Activated CD4-positive, CD25-positive, alpha-beta regulatory T cell treated with anti-CD3 and anti-CD28 coated beads, Interleukin-2, amount 50 U/mL, for 72 hours (primary cell): ENCODE results near the gene ATP2C2.

Source experiments
- DNase-seq: peaks from one replicate; pipeline ENCODE4 v3.0.0; 2021

Gene ATP2C2

DNA sequence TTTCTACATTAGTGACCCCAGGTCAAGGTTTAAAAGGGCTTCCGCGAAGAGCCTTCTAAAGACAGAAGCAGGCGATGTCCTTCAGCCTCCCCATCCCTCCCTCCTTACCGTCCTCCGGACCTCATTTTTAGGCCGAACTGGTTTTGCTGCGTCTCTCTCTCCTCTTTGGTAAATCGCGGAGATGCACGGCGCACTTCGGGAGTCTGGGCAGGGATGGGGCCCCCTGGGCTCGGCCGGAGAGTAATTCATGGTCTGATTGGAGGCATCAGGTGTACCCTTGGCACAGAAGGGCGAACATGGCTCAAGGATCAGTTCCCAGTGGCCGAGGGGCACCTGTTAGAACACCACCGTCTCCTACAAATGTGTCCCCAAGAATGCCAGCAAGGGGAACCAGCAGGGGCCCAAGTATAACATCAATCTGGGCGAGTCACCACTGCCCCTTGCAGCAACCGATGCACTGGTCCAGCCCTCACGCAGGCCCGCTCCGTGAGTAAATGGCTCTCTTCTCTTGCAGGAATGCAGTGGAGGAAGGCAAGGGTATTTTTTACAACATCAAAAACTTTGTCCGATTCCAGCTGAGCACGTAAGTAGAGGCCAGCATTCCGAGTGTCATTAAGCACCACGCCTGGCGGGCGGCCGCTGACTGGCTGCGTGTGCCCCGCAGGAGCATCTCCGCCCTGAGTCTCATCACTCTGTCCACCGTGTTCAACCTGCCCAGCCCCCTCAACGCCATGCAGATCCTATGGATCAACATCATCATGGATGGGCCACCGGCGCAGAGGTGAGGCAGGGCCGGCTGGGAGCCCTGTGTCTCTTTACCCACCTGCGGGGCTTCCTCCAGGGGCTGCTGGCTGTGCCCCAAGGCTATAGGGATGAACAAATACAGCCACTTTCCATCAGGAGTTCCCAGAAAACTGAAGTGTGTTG lies 90.5 kb downstream of the ATP2C2 start:
- no peak for DNase-seq

DNA sequence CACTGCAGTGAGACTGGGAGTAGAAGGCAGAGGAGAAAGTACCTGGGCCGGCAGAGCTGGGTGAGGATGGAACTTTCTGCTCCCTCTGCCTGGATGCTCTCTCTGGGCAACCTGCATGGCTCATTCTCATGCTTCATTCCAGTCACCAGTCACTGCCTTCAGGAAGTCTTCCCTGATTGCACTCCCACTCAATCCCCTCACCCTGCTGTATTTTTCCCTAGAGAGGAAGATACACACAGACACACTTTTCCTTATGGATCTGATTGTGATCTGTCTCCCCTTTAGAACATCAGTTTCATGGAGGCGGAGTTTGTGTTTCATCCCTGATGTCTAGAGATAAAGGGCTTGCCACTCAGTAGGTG lies 91.2 kb downstream of the ATP2C2 start:
- DNase-seq = no peak

DNA sequence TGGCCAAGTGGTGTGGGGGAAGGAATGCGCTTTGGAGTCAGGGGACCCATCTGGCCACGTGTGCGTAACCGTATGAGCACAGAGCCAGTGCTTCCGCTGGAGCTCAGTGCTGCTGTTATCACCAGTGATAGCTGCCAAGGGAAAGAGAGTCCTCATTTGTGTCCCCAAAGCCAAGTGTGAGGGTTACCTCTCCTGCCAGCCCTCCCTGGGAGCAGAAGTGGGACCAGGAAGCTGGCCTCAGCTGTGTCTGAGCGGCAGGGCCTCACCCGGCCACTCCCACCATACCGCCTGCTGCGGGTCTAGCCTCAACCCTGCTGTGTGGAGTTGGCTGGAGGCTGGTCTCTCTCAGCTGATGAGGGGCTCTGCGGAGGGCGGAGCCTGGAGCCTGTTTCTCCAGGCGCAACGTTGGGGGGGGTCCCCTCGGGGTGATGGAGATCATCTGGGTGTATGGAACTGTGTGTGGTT lies 91.6 kb downstream of the ATP2C2 start:
- no peak for DNase-seq

- DNase-seq = no peak
Measured at GRCh38 chr16:84460406-84461028, 92.2 kb downstream of the ATP2C2 start.

DNA sequence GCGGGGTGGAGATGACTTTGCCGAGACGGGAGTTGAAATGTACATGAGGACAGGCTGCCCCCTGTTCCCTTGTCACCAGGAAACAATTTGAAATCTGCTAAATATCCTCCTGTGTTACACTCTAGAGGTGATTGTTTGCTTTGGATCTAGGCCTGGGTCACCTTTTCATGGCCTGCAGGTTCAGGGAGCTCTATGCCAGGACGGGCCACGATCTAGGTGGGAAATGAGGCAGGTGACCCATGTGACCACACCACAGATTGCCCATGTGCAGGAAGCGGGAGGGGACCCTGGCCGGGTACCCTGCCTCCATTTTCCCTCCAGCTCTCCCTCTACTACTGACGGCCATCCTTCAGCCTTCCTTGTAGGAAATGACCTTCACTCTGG lies 92.7 kb downstream of the ATP2C2 start:
- DNase-seq = no peak

GRCh38 chr16:84461413-84462295 lies 93.3 kb downstream of the ATP2C2 start:
- peak; percentile 24 for DNase-seq

DNA sequence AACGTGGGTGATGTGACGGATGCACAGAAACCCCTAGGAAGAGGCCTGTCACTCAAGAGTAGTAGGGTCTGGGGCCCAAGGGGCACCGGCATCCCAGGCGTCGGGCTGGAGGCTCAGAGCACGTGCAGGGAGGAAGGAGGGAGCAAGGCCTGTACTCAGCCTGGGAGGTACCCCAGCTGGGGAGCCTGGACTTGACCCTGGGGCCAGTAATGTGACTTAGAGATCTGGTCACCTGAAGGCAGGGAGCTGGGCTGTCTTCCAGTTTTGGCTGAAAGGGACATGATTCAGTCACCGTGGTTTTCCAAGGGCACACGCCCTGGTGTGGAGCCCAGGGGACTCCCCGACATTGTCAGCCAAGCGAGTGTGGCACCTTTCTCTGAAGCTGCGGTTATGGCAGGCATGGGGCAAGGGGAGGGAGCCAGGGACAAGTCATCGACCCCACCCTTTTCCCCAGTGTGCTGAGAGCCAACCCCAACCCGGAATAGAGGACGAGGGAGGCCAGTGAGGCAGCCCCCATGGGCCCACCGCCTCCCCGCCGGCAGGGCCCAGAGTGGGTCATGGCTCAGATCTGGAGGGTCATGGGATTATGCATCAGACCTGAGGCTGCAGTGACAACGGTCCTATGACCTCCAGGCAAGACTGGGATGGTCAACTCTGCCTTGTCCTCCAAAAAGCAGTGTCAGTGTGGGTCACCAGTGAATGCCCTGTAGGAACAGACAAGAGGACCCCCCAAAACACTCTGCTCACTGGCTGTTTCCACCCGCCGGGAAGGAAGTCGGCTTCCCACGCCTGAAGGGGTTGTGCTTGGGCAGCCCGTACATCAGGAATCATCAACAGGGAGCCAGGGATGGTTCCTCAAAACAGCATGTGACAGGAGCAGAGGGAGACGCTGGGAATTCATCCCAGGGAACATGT lies 94.2 kb downstream of the ATP2C2 start:
- DNase-seq = peak; percentile 26

- DNase-seq = peak; percentile 7
Measured at GRCh38 chr16:84463221-84463620, 94.9 kb downstream of the ATP2C2 start.

DNA sequence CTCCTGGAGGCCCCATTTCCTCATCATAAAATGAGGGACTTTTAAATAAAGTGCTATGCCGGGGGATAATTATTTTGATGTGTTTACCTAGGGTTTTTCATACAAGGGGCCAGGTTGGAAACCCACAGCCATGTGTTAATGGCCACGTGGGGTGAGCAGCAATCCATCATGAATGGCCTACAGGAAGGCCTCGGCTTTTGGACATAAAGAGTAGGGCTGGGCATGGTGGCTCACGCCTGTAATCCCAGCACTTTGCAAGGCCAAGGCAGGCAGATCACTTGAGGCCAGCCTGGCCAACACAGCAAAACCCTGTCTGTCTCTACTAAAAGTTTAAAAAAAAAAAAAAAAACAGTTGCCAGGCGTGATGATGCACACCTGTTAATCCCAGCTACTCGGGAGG lies 95.8 kb downstream of the ATP2C2 start:
- DNase-seq = peak; percentile 5

DNA sequence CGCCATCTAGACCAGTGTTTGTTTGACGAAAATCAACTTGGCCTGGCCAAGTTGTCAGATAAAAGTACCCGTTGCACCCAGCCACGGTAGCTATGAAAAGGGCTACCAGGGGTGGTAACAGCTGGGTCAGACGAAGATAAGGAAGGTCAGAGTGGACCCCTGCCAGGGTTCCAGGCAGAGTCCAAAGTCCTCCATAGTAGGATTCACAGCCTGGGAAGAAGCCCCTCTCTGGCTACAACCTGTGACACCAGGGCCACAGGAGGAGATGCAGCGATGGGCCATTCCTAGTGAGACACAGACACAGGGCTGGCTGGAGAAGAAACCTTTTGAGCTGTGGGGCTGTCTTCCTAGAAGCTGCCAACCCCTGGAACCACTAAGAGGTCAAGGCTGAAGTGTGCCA lies 96.8 kb downstream of the ATP2C2 start:
- peak; percentile 4 for DNase-seq

DNA sequence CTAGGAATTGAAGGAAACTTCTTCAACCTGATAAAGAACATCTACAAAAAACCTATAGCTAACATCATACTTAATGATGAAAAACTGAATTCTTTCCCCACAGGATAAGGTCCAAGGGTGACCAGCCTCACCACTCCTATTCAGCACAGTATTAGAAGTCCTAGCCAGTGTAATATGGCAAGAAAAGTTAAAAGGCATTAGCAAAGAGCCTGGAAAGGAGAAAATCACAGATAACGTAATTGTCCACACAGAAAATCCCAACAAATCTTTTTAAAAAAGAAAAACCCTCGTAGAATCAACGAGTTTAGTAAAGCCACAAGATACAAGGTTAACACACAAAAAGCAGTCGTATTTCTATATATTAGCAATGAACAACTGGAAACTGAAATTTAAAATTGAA lies 98.4 kb downstream of the ATP2C2 start:
- no peak for DNase-seq

GRCh38 chr16:84467256-84467655 lies 98.9 kb downstream of the ATP2C2 start:
- DNase-seq = no peak

DNA sequence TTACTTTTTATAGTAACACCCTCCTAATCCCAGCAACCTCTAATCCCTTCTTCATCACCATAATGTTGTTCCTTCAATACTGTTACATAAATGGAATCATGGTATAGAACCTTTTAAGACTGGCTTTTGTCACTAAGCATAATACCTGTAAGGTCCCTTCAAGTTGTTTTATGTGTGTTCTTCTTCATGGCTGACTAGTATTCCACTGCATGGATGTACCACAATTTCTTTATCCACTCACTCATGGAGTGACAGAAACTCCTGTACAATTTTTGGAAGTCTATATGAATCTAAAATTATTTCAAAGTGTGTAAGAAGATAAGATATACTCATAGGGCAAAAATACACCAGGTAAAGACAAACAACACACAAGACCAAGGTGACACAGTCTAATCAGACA lies 99.4 kb downstream of the ATP2C2 start:
- no peak for DNase-seq

- DNase-seq = no peak
Measured at GRCh38 chr16:84471316-84471715, 103.0 kb downstream of the ATP2C2 start.

GRCh38 chr16:84471966-84472365 lies 103.6 kb downstream of the ATP2C2 start:
- no peak for DNase-seq

- no peak for DNase-seq
Measured at GRCh38 chr16:84475643-84476240, 107.4 kb downstream of the ATP2C2 start.

DNA sequence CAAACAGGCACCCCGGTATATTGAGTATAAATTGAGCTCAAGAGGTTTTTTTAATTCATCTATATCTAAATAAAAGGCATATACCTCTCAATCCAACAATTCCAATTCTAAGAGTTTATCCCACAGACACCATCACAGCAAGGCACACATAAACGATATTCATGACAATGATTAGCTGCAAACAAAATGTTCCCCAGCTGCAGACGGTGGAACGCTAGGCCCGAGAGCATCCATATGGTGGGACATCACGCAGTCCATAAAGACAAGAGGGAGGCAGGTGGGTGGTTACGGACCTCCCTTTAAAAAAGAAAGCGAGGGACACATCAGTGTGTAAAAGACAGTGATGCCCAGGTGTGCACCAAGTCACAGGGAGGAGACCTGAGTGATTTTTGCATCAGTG lies 108.1 kb downstream of the ATP2C2 start:
- no peak for DNase-seq

DNA sequence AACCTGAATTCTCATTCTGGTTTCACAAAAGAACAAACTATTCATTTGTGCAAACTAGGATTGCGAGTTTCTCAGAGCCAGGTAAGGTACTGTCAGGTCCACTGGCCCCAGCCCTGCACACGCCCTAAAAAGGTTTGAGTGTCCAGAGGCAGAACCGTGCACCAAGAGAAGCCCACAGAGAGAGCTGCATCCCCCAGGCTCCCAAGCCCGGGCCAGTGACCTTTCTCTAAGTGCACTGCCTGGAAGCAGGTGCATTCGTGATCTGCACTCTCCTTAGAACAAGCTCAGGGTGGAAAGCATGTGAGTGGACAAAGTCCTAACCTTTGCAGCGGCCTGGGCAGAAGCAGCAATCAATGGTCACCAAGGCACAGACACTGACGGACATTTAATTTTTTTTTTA lies 109.3 kb downstream of the ATP2C2 start:
- no peak for DNase-seq

GRCh38 chr16:84478172-84478947 lies 110.0 kb downstream of the ATP2C2 start:
- DNase-seq = no peak

DNA sequence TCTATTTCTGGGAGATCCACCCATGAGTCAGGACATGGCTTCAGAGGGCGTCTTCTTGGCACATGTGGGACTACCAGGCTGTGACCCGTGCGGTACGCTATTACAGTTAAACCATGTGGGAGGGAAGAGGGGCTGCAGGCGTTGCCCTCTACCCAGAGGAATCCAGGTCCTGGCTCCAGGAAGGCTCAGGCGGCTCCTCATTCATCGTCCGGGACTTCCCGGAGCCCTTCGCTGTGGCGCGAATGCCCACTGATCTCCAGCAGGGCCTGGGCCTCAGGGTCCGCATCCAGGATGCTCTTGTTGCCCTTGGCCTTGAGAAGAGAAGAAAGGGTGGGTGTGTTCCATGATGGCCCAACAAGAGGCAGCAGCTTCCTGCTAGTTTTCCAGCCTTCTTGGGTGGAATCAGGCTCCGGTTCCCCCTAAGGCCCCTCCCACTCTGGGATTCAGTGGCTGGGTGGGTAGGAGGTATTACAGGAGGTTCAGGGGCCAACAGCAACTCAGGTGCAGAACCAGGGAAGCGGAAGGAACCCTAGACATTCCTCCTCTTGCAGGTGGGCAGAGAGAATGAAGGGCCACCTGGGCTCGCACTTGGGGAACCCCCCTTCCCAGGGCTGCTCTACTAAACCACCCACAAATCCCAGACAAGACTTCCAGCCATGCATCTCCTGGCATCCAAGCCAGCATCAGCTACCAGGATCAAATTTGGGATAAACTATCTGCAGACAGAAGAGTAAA lies 111.5 kb downstream of the ATP2C2 start:
- DNase-seq = no peak
